RWPE2 (cell line): Measurements from ENCODE around the gene TAS2R40.
"Not testable (repeated sequence)": the region's sequence is repeated elsewhere in the genome, so short reads cannot be mapped to it uniquely, and the experiment has no call there.

ENCODE experiments used
- ATAC-seq: fragments of 200-7000 bp; cut with Tn5 transposase; 3 replicates; pipeline ENCODE4 v1.9.1; 2021; ENCODE audit warnings: low read depth
- DNase-seq: peaks from one replicate; pipeline ENCODE4 v3.0.0-alpha.2; 2020; ENCODE audit warnings: low spot score
- H3K27ac ChIP-seq: fragments of 450-650 bp; 2 replicates; pipeline ENCODE4 v1.5.1; 2017; ENCODE audit warnings: mild to moderate bottlenecking; ENCODE audit not compliant: poor library complexity, severe bottlenecking
- H3K27me3 ChIP-seq: fragments of 250-450 bp; sonication (Bioruptor Pico); 2 replicates; pipeline ENCODE4 v1.5.1; 2021; ENCODE audit warnings: mild to moderate bottlenecking, moderate library complexity; ENCODE audit not compliant: insufficient read depth, poor library complexity, severe bottlenecking
- H3K36me3 ChIP-seq: fragments of 250-450 bp; sonication (Bioruptor Pico); 2 replicates; pipeline ENCODE4 v1.5.1; 2020; ENCODE audit warnings: low read depth, mild to moderate bottlenecking, moderate library complexity
- H3K4me1 ChIP-seq: fragments of 250-450 bp; sonication (Bioruptor Pico); 2 replicates; pipeline ENCODE4 v1.5.1; 2021; ENCODE audit warnings: mild to moderate bottlenecking, moderate library complexity; ENCODE audit not compliant: insufficient read depth, poor library complexity, severe bottlenecking
- H3K4me3 ChIP-seq: fragments of 250-450 bp; sonication (Bioruptor Pico); 2 replicates; pipeline ENCODE4 v1.5.1; 2021; ENCODE audit warnings: mild to moderate bottlenecking, moderate library complexity; ENCODE audit not compliant: severe bottlenecking
- H3K9me3 ChIP-seq: fragments of 250-450 bp; sonication (Bioruptor Pico); 2 replicates; pipeline ENCODE4 v1.5.1; 2021; ENCODE audit warnings: mild to moderate bottlenecking, moderate library complexity; ENCODE audit not compliant: severe bottlenecking
- TF ChIP-seq, protein P1 (sequence below): fragments of 450-650 bp; IDR thresholded peaks from one replicate; pipeline ENCODE4 v1.5.1; 2017; ENCODE audit warnings: mild to moderate bottlenecking, moderate library complexity; ENCODE audit not compliant: poor library complexity, severe bottlenecking

TAS2R40 gene

DNA sequence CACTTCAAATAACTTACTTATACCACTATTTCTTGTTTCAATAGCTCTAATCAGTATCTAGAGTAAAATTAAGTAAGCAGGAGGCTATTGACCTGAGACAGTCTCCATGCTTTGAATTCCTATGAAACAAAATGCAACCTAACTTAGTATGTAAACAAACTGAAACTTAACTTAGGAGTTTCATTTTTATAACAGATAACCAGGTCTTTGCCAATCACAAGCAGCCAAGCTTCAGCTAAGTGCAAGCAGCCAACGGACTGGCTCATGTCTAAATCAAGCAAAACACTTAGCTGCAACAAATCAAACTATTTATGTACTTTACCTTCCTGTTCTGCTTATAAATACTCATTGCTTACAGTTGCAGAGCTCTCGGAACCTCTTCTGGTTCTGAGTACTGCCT is 37.0 kb downstream of the TAS2R40 start:
- Histone ChIP-seq H3K36me3 (no peaks in the 10 kb centered on the region), H3K9me3 (peaks cover 2% of the 10 kb centered on the region), H3K4me1 (peaks cover 11% of the 10 kb centered on the region), H3K27me3 (no peaks in the 10 kb centered on the region), H3K4me3 (no peak overlapping the region), H3K27ac (no peak overlapping the region)
- no peak for ATAC-seq
- DNase-seq, result no peak
- TF ChIP-seq, protein P1, sequence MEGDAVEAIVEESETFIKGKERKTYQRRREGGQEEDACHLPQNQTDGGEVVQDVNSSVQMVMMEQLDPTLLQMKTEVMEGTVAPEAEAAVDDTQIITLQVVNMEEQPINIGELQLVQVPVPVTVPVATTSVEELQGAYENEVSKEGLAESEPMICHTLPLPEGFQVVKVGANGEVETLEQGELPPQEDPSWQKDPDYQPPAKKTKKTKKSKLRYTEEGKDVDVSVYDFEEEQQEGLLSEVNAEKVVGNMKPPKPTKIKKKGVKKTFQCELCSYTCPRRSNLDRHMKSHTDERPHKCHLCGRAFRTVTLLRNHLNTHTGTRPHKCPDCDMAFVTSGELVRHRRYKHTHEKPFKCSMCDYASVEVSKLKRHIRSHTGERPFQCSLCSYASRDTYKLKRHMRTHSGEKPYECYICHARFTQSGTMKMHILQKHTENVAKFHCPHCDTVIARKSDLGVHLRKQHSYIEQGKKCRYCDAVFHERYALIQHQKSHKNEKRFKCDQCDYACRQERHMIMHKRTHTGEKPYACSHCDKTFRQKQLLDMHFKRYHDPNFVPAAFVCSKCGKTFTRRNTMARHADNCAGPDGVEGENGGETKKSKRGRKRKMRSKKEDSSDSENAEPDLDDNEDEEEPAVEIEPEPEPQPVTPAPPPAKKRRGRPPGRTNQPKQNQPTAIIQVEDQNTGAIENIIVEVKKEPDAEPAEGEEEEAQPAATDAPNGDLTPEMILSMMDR, result no peak

DNA sequence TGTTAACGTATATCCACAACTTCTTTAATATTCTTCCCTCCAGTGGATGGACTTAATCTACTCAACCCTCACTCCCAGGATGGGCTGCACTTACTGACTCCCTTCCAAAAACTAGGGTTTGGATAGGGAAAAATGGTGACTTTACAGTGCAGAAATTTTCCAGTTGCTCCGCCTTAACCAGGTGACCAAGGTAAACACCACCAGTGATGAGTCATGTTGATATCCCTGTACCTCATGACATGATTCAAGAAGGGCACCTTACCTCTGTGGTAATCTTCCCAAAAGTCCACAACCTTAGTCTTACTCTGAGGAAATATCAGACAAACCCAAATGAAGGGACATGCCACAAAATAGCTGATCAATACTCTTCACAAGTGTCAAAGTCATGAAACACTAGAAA is 37.9 kb downstream of the TAS2R40 start:
- peak; percentile 62 for ATAC-seq
- Histone ChIP-seq H3K27me3 (no peaks in the 10 kb centered on the region), H3K27ac (no peak overlapping the region), H3K36me3 (no peaks in the 10 kb centered on the region), H3K4me3 (no peak overlapping the region), H3K4me1 (peaks cover 11% of the 10 kb centered on the region), H3K9me3 (no peaks in the 10 kb centered on the region)
- TF ChIP-seq, protein P1, result no peak
- DNase-seq, result no peak

DNA sequence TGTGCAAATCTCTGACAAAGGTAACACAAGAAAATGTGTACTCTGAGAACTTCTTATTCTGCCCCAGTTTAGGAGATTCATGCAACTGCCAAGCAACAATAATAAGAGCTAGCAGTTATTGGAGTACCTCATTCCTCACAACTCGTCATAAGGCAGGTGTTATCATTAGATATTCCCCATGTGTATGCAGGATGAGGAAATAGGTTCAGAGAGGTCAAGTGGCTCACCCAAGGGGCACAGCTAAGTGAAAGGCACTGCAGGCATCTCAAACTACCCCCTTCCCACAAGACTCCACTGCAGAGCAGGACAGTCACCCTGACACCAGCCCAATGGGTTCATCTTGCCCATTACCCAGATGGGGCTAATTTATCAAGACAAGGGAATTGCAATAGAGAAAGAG is 40.1 kb downstream of the TAS2R40 start:
- no peaks in the 10 kb centered on the region for H3K27me3 ChIP-seq
- no peak overlapping the region for H3K4me3 ChIP-seq
- peaks cover 11% of the 10 kb centered on the region for H3K4me1 ChIP-seq
- no peak for DNase-seq
- H3K27ac ChIP-seq, result no peak overlapping the region
- TF ChIP-seq, protein P1, result no peak
- no peak for ATAC-seq
- peaks cover 13% of the 10 kb centered on the region for H3K36me3 ChIP-seq
- no peaks in the 10 kb centered on the region for H3K9me3 ChIP-seq

DNA sequence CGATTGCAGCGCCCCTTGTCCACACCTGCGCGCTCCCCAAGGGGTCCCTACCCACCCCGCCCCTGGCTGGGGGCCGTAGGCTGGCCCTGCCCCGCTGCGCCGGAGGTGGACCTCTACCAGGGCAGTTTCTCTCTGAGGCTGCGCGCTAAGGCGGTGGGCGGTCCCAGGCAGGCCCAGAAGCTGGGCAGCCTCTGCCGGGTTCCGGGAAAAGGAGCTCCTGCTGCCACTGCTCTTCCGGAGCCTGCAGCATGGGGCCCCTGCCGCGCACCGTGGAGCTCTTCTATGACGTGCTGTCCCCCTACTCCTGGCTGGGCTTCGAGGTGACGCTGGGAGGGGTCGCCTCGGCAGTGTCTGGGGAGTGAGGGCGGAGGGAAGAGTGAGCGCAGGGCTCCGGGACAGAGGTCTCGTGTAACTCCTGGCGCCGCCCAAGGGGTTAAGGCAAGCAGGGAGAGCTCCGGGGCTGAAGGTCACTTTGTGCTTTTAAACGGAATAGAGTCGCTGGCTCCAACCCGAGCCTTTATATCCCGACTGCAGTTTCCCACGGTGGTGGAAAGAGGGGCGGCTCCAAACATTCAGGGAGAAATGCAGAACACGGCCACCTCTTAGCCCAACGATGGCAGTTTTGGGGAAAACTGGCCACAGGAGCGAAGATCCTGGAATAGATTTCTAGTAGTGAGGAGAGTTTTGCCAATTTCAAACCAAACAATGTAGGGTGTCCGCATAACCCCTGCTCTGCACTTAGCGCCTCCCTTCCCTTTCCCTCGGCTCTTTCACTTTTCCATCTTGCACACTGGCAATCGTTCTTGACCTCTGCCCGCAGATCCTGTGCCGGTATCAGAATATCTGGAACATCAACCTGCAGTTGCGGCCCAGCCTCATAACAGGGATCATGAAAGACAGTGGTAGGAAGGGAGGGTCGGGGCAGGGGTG is 41.7 kb downstream of the TAS2R40 start, which contains the start of gene GSTK1:
Gene GSTK1 (plus strand): TSS at position 176 of the 930 bp plus-strand sequence. CDS start 73 bp downstream, at position 249.
- H3K27me3 ChIP-seq, result no peaks in the 10 kb centered on the region
- peak; percentile 97 for ATAC-seq
- H3K9me3 ChIP-seq, result no peaks in the 10 kb centered on the region
- peaks cover 27% of the 10 kb centered on the region for H3K36me3 ChIP-seq
- H3K4me1 ChIP-seq, result peaks cover 11% of the 10 kb centered on the region
- TF ChIP-seq, protein P1, result no peak
- peak; percentile 75 for DNase-seq
- H3K4me3 ChIP-seq, result peak within 1 kb of the TSS; percentile 84
- peak within 1 kb of the TSS; percentile 2 for H3K27ac ChIP-seq

DNA sequence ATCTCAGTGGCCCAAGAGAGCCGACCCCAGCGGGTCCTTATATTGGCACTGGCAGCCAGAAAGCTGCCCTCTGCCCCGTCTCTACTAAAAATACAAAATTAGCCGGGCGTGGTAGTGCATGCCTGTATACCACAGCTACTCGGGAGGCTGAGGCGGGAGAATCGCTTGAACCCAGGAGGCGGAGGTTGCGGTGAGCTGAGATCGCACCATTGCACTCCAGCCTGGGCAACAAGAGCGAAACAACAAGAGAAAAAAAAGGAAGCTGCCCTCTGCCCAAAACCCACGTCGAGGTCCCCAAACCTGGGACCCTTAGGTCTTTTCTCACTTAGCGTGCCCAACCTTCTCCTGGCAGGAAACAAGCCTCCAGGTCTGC is 42.3 kb downstream of the TAS2R40 start:
- H3K9me3 ChIP-seq, ATAC-seq, H3K27ac ChIP-seq, DNase-seq, H3K4me1 ChIP-seq, H3K27me3 ChIP-seq: not testable (repeated sequence)
- Histone ChIP-seq H3K4me3 (peak overlapping the region; percentile 84), H3K36me3 (peaks cover 27% of the 10 kb centered on the region)
